GM06990 (cell line): ENCODE measurements around the gene ABHD14A.

Experiments used
- DNase-seq: peaks from one replicate; pipeline ENCODE4 v3.0.0-alpha.2; 2011; ENCODE audit not compliant: insufficient read length; ENCODE audit errors: extremely low read depth
- H3K27me3 ChIP-seq: replicated peaks from 2 replicates; pipeline ENCODE4 v1.6.0; 2011; ENCODE audit warnings: low read length; ENCODE audit not compliant: control insufficient read depth, insufficient read depth
- H3K36me3 ChIP-seq: 2 replicates; pipeline ENCODE4 v1.5.1; 2011; ENCODE audit warnings: low read length; ENCODE audit not compliant: control insufficient read depth, insufficient read depth
- H3K4me3 ChIP-seq: replicated peaks from 2 replicates; pipeline ENCODE4 v1.5.1; 2011; ENCODE audit warnings: low read depth, mild to moderate bottlenecking, control low read depth, low read length
- TF ChIP-seq, protein P1 (sequence below): IDR thresholded peaks from 2 replicates; pipeline ENCODE4 v1.5.1; 2011; ENCODE audit warnings: low read length, control low read depth, mild to moderate bottlenecking, inconsistent platforms; ENCODE audit not compliant: insufficient read depth, poor library complexity, severe bottlenecking

The ABHD14A gene

DNA sequence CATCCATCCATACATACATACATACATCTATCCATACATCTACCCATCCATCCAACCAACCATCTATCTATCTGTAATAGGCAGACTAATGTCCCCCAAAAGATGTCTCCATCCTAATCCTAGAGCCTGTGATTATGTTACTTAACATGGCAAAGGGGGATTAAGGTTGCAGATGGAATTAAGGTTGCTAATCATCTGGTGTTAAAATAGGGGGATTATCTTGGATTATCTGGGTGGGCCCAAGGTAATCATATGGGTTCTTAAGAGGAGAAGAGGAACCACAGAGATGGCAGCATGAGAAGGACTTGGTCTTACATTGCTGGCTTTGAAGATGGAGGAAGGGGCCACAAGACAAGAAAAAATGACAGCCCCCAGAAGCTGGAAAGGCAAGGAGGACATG is 35.6 kb downstream of the ABHD14A start:
- H3K4me3 ChIP-seq: no peak overlapping the region
- no peak for DNase-seq
- H3K27me3 ChIP-seq: no peaks in the 10 kb centered on the region
- TF ChIP-seq, protein P1, sequence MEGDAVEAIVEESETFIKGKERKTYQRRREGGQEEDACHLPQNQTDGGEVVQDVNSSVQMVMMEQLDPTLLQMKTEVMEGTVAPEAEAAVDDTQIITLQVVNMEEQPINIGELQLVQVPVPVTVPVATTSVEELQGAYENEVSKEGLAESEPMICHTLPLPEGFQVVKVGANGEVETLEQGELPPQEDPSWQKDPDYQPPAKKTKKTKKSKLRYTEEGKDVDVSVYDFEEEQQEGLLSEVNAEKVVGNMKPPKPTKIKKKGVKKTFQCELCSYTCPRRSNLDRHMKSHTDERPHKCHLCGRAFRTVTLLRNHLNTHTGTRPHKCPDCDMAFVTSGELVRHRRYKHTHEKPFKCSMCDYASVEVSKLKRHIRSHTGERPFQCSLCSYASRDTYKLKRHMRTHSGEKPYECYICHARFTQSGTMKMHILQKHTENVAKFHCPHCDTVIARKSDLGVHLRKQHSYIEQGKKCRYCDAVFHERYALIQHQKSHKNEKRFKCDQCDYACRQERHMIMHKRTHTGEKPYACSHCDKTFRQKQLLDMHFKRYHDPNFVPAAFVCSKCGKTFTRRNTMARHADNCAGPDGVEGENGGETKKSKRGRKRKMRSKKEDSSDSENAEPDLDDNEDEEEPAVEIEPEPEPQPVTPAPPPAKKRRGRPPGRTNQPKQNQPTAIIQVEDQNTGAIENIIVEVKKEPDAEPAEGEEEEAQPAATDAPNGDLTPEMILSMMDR: no peak
- no peaks in the 10 kb centered on the region for H3K36me3 ChIP-seq

DNA sequence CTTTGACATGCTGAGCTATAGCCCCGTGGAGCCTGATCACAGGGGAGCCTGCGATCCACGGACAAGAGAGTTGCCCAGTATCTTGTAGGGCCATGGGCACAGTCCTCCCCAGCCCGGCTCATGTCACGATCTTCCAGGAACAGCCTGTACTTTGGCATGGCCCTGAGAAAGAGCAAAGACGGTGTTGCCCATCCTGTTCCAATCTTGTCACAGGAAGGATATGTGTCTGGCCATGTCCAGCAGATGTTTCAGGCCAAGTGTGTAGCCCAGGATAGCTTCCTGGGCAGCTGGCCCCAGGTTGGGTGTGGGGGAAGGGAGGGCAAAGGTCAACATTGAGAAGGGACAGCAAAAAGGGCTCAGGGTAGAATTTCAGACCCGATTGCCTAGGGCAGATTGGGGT is 37.8 kb downstream of the ABHD14A start:
- TF ChIP-seq, protein P1: no peak
- Histone ChIP-seq H3K4me3 (no peak overlapping the region), H3K27me3 (no peaks in the 10 kb centered on the region), H3K36me3 (no peaks in the 10 kb centered on the region)
- no peak for DNase-seq

DNA sequence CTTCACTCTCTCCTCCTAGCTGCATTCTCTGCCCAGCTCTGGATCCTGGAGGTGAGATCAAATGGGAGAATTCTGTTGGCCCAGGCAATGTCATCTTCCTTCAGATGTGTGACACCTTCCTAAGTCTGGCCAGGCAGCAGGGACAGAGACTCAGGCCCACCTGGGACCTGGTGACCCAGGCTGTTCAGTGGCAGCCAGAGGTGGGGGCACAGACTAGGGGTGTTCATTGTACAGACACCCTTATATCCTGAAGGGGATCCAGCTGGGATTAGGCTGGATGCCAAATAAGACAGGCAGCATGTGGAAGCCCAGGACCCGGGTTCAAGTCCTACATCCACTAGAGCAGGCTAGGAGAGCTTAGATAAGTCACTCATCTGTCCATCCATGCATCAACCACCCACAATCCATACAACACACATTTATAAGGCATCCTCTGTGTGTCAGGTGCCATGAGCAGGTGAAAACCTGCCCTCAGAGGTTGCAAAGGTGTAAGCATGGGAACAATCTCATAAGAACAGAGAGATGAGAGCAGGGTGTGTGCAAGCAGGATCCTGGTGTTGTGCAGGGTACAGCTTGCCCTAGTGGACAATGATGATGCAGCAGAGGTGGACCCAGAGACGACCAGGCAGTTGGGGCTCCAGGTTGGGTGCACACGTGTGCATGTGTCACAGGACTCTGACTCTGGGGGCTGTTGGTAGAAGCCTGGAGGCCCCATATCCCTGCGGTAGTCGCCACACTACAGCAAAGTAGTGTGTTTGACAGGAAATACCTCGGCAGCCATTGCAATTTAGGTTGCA is 39.1 kb downstream of the ABHD14A start:
- Histone ChIP-seq H3K36me3 (no peaks in the 10 kb centered on the region), H3K27me3 (no peaks in the 10 kb centered on the region), H3K4me3 (no peak overlapping the region)
- no peak for DNase-seq
- TF ChIP-seq, protein P1: no peak

DNA sequence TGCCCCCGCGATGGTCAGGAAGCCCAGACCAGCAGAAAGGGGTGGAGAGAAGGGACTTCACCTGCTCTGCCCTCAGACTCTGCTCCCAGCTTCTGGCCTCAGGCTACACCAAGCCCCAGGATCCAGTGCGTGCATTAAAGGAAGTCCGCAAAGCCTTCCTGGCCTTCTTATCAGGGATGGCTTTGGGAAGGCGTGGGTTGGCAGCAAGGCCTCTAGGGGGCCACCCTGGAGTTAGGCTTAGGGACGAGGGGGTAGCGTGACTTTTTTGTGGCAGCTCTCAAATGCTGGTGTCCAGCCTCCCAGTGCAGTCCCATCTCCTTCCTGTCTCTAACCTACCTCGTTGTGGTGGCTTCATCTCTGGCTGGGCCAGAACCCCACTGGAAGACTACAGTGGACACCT is 39.7 kb downstream of the ABHD14A start:
- Histone ChIP-seq H3K36me3 (no peaks in the 10 kb centered on the region), H3K27me3 (no peaks in the 10 kb centered on the region), H3K4me3 (no peak overlapping the region)
- no peak for DNase-seq
- TF ChIP-seq, protein P1: peak; percentile 21

DNA sequence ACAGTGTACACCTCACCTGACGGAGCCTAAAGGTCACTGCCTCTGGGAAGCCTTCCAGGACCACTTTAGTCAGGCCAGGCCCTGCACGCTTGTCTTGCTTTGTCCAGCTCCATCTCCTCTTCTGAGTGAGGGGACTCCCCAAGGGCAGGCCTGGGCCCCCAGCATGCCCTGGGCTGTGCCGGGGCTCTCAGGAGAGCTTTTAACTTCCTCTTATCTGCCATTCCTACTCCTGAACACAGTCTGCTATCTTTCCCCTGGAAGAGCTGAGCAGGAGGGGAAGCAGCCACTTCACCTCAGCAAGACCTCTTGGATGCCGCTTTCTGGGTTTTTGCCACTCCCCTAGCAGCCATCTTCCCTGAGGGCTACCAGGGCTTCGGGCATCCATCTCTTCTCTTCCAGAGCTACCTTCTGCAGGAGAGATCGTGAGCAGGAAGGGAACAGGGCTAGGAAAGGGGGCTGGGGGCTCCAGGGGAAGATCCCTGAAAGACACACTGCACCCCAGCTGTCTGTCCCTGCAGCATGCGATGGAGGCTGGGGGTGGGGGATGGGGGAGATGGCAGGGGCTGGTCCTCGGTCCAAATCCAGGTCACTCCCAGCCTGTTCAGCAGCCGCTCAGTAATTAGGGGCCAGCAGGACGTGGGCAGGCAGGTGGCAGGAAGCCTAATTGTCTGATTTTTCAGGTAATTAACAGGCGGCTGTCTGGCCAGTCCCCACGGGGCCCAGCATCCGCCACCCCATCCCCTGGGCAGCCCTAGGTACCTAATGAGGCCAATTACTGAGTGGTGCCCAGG is 40.8 kb downstream of the ABHD14A start:
- Histone ChIP-seq H3K36me3 (no peaks in the 10 kb centered on the region), H3K27me3 (no peaks in the 10 kb centered on the region), H3K4me3 (no peak overlapping the region)
- TF ChIP-seq, protein P1: no peak
- no peak for DNase-seq
